ENCODE measurements around the gene SBF1.

DNA sequence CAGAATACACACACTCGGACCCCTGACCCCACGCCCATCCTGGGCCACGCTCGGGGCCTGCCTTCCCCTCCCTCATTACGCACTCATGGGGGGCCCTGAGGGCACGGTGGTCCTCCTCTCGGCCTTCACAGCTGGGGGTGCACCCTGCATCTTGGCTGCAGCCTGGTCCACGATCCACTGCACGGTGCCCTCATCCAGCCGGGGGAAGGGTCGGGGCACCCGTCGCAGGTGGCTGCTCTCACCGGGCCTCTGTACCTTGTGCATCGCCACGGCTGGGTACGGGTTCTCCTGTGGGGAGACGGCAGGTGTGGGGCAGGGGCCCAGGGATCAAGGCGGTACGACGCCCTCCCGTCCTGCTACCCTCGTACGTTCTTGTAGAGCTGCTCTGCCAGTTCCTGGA lies 10.4 kb downstream of the SBF1 start:
- no peak for TF ChIP-seq CTCF (IDR thresholded peaks at IDR 0.05; ENCODE audit: poor library complexity, severe bottlenecking)
- TF ChIP-seq, protein P1, sequence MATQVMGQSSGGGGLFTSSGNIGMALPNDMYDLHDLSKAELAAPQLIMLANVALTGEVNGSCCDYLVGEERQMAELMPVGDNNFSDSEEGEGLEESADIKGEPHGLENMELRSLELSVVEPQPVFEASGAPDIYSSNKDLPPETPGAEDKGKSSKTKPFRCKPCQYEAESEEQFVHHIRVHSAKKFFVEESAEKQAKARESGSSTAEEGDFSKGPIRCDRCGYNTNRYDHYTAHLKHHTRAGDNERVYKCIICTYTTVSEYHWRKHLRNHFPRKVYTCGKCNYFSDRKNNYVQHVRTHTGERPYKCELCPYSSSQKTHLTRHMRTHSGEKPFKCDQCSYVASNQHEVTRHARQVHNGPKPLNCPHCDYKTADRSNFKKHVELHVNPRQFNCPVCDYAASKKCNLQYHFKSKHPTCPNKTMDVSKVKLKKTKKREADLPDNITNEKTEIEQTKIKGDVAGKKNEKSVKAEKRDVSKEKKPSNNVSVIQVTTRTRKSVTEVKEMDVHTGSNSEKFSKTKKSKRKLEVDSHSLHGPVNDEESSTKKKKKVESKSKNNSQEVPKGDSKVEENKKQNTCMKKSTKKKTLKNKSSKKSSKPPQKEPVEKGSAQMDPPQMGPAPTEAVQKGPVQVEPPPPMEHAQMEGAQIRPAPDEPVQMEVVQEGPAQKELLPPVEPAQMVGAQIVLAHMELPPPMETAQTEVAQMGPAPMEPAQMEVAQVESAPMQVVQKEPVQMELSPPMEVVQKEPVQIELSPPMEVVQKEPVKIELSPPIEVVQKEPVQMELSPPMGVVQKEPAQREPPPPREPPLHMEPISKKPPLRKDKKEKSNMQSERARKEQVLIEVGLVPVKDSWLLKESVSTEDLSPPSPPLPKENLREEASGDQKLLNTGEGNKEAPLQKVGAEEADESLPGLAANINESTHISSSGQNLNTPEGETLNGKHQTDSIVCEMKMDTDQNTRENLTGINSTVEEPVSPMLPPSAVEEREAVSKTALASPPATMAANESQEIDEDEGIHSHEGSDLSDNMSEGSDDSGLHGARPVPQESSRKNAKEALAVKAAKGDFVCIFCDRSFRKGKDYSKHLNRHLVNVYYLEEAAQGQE (IDR thresholded peaks at IDR 0.05; ENCODE audit: borderline replicate concordance), result no peak
- no peak for TF ChIP-seq TAF1 (IDR thresholded peaks at IDR 0.05; ENCODE audit: low read depth)
